ENCODE measurements around the gene KLHDC3.

KLHDC3 gene, protein sequence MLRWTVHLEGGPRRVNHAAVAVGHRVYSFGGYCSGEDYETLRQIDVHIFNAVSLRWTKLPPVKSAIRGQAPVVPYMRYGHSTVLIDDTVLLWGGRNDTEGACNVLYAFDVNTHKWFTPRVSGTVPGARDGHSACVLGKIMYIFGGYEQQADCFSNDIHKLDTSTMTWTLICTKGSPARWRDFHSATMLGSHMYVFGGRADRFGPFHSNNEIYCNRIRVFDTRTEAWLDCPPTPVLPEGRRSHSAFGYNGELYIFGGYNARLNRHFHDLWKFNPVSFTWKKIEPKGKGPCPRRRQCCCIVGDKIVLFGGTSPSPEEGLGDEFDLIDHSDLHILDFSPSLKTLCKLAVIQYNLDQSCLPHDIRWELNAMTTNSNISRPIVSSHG

DNA sequence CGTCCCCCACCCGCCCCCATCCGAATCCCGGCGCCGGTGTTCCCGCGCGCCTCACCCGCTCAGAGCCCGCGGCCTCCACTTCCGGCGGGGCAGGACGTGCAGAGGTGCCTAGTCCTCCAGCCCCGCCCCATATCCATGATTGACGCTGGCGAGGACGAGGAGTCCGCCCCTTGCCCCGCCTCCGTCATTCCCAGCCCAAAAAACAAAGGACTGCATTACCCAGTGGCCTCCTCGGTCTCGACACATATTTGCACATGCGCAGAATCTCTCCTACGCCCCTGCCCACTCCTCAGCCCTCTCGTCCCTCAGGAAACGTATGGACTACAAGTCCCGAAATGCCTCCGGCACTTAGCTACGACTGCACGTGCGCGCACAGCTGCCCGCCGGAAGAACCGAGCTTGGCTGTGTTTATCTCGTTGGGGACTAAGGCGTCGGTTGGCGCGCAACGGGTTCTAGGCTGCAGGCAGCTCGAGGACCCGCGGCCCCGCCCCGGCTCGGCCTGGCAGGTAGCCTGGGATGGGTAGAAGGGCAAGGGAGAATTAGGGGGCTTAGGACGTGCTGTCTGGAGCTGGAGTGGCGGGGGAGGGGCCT, at the start of gene KLHDC3, which contains the start of gene MEA1:
TSS of gene KLHDC3 (plus strand) at position 407 of the 591 bp plus-strand sequence. CDS start 2,944 bp downstream, outside the sequence.
TSS of gene MEA1 (minus strand) at position 104 of the 591 bp plus-strand sequence. CDS start 133 bp downstream, outside the sequence.
- Histone ChIP-seq H3K36me3 (ENCODE audit: insufficient read depth, low read length) (peaks cover 53% of the 10 kb centered on the region), H3K27me3 (ENCODE audit: insufficient read depth, low read length) (no peaks in the 10 kb centered on the region), H3K4me1 (ENCODE audit: insufficient read depth, low read length, severe bottlenecking) (peaks cover 23% of the 10 kb centered on the region), H3K9me3 (ENCODE audit: low read length) (no peaks in the 10 kb centered on the region), H3K9me2 (ENCODE audit: low read depth, low read length) (no peaks in the 10 kb centered on the region), H3K4me2 (ENCODE audit: low read length) (peak within 1 kb of the TSS; percentile 87), H3F3A (ENCODE audit: insufficient read depth, low read length) (no peaks in the 10 kb centered on the region), H3K9ac (ENCODE audit: low read length) (peak within 1 kb of the TSS; percentile 89), H2AFZ (ENCODE audit: low read length) (no peak within 1 kb of the TSS), H3K4me3 (ENCODE audit: low read depth, low read length, poor library complexity, severe bottlenecking) (peak within 1 kb of the TSS; percentile 75), H4K20me1 (ENCODE audit: insufficient read depth, low read length) (no peaks in the 10 kb centered on the region), H3K27ac (ENCODE audit: low read depth, low read length, poor library complexity, severe bottlenecking) (peak within 1 kb of the TSS; percentile 29), H3K79me2 (ENCODE audit: insufficient read depth, low read length) (peaks cover 10% of the 10 kb centered on the region; the same call in 1 of the 2 replicates)
- no peak for TF ChIP-seq EZH2 (IDR thresholded peaks at IDR 0.05; ENCODE audit: borderline replicate concordance, low read length)
- TF ChIP-seq, protein P1, sequence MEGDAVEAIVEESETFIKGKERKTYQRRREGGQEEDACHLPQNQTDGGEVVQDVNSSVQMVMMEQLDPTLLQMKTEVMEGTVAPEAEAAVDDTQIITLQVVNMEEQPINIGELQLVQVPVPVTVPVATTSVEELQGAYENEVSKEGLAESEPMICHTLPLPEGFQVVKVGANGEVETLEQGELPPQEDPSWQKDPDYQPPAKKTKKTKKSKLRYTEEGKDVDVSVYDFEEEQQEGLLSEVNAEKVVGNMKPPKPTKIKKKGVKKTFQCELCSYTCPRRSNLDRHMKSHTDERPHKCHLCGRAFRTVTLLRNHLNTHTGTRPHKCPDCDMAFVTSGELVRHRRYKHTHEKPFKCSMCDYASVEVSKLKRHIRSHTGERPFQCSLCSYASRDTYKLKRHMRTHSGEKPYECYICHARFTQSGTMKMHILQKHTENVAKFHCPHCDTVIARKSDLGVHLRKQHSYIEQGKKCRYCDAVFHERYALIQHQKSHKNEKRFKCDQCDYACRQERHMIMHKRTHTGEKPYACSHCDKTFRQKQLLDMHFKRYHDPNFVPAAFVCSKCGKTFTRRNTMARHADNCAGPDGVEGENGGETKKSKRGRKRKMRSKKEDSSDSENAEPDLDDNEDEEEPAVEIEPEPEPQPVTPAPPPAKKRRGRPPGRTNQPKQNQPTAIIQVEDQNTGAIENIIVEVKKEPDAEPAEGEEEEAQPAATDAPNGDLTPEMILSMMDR (IDR thresholded peaks at IDR 0.05; ENCODE audit: low read length), result no peak

DNA sequence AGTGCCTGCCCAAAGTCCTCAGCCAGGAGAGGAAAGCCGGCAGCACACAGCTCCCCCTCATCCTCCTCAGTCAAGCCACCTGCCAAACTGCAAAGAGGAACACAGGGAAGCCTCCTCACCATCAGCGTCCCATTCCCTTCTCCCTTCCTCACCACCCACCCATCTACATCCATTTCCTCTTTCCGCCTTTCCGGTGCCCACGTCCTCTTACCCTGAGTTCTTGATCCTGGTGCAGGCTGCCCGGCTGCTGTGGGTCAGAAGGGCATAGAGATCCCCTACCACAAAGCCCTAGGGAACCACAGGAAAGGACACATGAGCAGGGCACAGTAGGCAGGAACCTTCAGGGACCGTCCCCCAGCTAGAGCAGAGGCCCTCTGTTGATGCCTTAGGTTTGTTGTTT, 47.5 kb upstream of the KLHDC3 start:
- TF ChIP-seq, protein P1 (IDR thresholded peaks at IDR 0.05; ENCODE audit: low read length), result no peak
- no peak for TF ChIP-seq EZH2 (IDR thresholded peaks at IDR 0.05; ENCODE audit: borderline replicate concordance, low read length)
- Histone ChIP-seq H3K9me2 (ENCODE audit: low read depth, low read length) (no peaks in the 10 kb centered on the region), H3K9ac (ENCODE audit: low read length) (no peak overlapping the region), H3K36me3 (ENCODE audit: insufficient read depth, low read length) (peaks cover 25% of the 10 kb centered on the region; the same call in 1 of the 2 replicates), H3K4me2 (ENCODE audit: low read length) (no peak overlapping the region), H3K4me1 (ENCODE audit: insufficient read depth, low read length, severe bottlenecking) (no peaks in the 10 kb centered on the region), H4K20me1 (ENCODE audit: insufficient read depth, low read length) (no peaks in the 10 kb centered on the region), H3F3A (ENCODE audit: insufficient read depth, low read length) (no peaks in the 10 kb centered on the region), H2AFZ (ENCODE audit: low read length) (no peak overlapping the region), H3K79me2 (ENCODE audit: insufficient read depth, low read length) (no peaks in the 10 kb centered on the region), H3K27ac (ENCODE audit: low read depth, low read length, poor library complexity, severe bottlenecking) (no peak overlapping the region), H3K4me3 (ENCODE audit: low read depth, low read length, poor library complexity, severe bottlenecking) (no peak overlapping the region), H3K9me3 (ENCODE audit: low read length) (no peaks in the 10 kb centered on the region), H3K27me3 (ENCODE audit: insufficient read depth, low read length) (no peaks in the 10 kb centered on the region)

DNA sequence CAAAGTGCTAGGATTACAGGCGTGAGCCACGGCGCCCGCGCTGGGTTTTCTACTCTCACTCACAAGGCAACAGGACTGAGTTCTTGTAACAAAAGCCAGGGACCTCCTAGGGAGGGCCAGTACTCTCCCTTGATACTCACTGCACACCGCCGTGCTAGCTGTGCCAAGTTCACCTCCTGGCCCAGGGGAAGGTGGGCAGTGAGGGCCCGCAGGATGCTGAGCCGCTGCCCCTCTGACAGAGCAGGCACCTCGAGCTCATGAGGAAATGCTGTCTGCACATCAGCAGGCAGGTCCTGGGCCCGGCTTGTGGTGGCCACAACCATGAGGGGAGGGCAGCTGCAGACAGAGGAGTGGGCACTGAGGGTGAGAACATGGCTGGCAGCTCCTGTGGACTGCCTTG, 46.8 kb upstream of the KLHDC3 start:
- TF ChIP-seq, protein P1 (IDR thresholded peaks at IDR 0.05; ENCODE audit: low read length), result no peak
- no peak for TF ChIP-seq EZH2 (IDR thresholded peaks at IDR 0.05; ENCODE audit: borderline replicate concordance, low read length)
- no peaks in the 10 kb centered on the region for H3K4me1 ChIP-seq (ENCODE audit: insufficient read depth, low read length, severe bottlenecking)
- no peaks in the 10 kb centered on the region for H3K9me3 ChIP-seq (ENCODE audit: low read length)
- no peaks in the 10 kb centered on the region for H3F3A ChIP-seq (ENCODE audit: insufficient read depth, low read length)
- H4K20me1 ChIP-seq (ENCODE audit: insufficient read depth, low read length), result no peaks in the 10 kb centered on the region
- H3K4me2 ChIP-seq (ENCODE audit: low read length), result no peak overlapping the region
- no peaks in the 10 kb centered on the region for H3K79me2 ChIP-seq (ENCODE audit: insufficient read depth, low read length)
- no peak overlapping the region for H3K4me3 ChIP-seq (ENCODE audit: low read depth, low read length, poor library complexity, severe bottlenecking)
- peaks cover 22% of the 10 kb centered on the region; the same call in 1 of the 2 replicates for H3K36me3 ChIP-seq (ENCODE audit: insufficient read depth, low read length)
- no peak overlapping the region for H2AFZ ChIP-seq (ENCODE audit: low read length)
- H3K9me2 ChIP-seq (ENCODE audit: low read depth, low read length), result no peaks in the 10 kb centered on the region
- no peaks in the 10 kb centered on the region for H3K27me3 ChIP-seq (ENCODE audit: insufficient read depth, low read length)
- no peak overlapping the region for H3K9ac ChIP-seq (ENCODE audit: low read length)
- no peak overlapping the region for H3K27ac ChIP-seq (ENCODE audit: low read depth, low read length, poor library complexity, severe bottlenecking)
